NCI-H1105 treated with DMSO at 0.1 percent for 48 hours (cell line): Measurements from ENCODE around the gene VCL.
"Not testable (repeated sequence)": the region's sequence is repeated elsewhere in the genome, so short reads cannot be mapped to it uniquely, and the experiment has no call there.

Experiments
- DNase-seq: peaks from one replicate; lab custom pipeline; 2025; lab: John Stamatoyannopoulos, UW

The VCL gene

GRCh38 chr10:74006269-74006668 lies 8.4 kb downstream of the VCL start:
- DNase-seq: no peak

GRCh38 chr10:74008212-74008731 lies 10.4 kb downstream of the VCL start:
- DNase-seq: no peak

- no peak for DNase-seq
Measured at GRCh38 chr10:74011017-74011416, 13.1 kb downstream of the VCL start.

GRCh38 chr10:74011770-74012169 lies 13.9 kb downstream of the VCL start:
- DNase-seq: no peak

GRCh38 chr10:74012480-74012879 lies 14.6 kb downstream of the VCL start:
- DNase-seq: no peak

GRCh38 chr10:74013004-74013403 lies 15.1 kb downstream of the VCL start:
- DNase-seq: no peak

- DNase-seq: not testable (repeated sequence)
Measured at GRCh38 chr10:74014574-74014973, 16.7 kb downstream of the VCL start.

- DNase-seq: no peak
Measured at GRCh38 chr10:74018241-74018640, 20.3 kb downstream of the VCL start.

GRCh38 chr10:74021248-74022055 lies 23.5 kb downstream of the VCL start:
- DNase-seq: no peak

- DNase-seq: no peak
Measured at GRCh38 chr10:74022926-74023629, 25.2 kb downstream of the VCL start.

GRCh38 chr10:74024600-74024999 lies 26.7 kb downstream of the VCL start:
- DNase-seq: no peak

GRCh38 chr10:74025380-74025978 lies 27.6 kb downstream of the VCL start:
- DNase-seq: no peak

- no peak for DNase-seq
Measured at GRCh38 chr10:74026428-74027015, 28.6 kb downstream of the VCL start.

- DNase-seq: no peak
Measured at GRCh38 chr10:74027702-74028101, 29.8 kb downstream of the VCL start.

- no peak for DNase-seq
Measured at GRCh38 chr10:74029943-74030342, 32.0 kb downstream of the VCL start.

- DNase-seq: not testable (repeated sequence)
Measured at GRCh38 chr10:74032208-74032607, 34.3 kb downstream of the VCL start.

- peak; percentile 25 for DNase-seq
Measured at GRCh38 chr10:74032900-74033655, 35.2 kb downstream of the VCL start.

- DNase-seq: no peak
Measured at GRCh38 chr10:74033702-74034101, 35.8 kb downstream of the VCL start.

- no peak for DNase-seq
Measured at GRCh38 chr10:74034301-74034700, 36.4 kb downstream of the VCL start.

GRCh38 chr10:74035303-74035702 lies 37.4 kb downstream of the VCL start:
- no peak for DNase-seq

- DNase-seq: no peak
Measured at GRCh38 chr10:74036474-74036873, 38.6 kb downstream of the VCL start.
